Fibroblast of lung (primary cell): ENCODE data around the gene ZNF692. TPM values are rescaled to one million over a fixed set of nuclear protein-coding genes. Genes with fewer than 3 reads are reported as not detected.

Experiments used
- DNase-seq, 2 donors: peaks; one replicate each; pipeline versions ENCODE4 v3.0.0 to v3.0.0-alpha.2; 2010; ENCODE audit warnings: low read depth in 2 of 2
- H2AFZ ChIP-seq: 2 replicates; pipeline ENCODE4 v1.5.1; 2012; ENCODE audit warnings: low read length, control low read depth, inconsistent platforms
- H3K27ac ChIP-seq: 2 replicates; pipeline ENCODE4 v1.5.1; 2011; ENCODE audit warnings: low read length, control low read depth; ENCODE audit not compliant: insufficient read depth
- H3K27me3 ChIP-seq: 2 replicates; pipeline ENCODE4 v1.5.1; 2011; ENCODE audit warnings: mild to moderate bottlenecking, low read length; ENCODE audit not compliant: control insufficient read depth, insufficient read depth
- H3K36me3 ChIP-seq: 2 replicates; pipeline ENCODE4 v1.5.1; 2011; ENCODE audit warnings: low read length; ENCODE audit not compliant: control insufficient read depth, insufficient read depth
- H3K4me1 ChIP-seq: 2 replicates; pipeline ENCODE4 v1.5.1; 2011; ENCODE audit warnings: low read length; ENCODE audit not compliant: control insufficient read depth, insufficient read depth; ENCODE audit errors: extremely low read depth
- H3K4me2 ChIP-seq: 2 replicates; pipeline ENCODE4 v1.5.1; 2011; ENCODE audit warnings: low read length, control low read depth; ENCODE audit not compliant: insufficient read depth; ENCODE audit errors: extremely low read depth
- H3K4me3 ChIP-seq, 4 experiments: fragments of 200-600 bp in 1 of 4; sonication (generic) in 1 of 4; replicated peaks in 1 of 4; 2 replicates each; pipeline ENCODE4 v1.5.1; 2011 to 2016; ENCODE audit warnings: low read length in 4 of 4, low read depth in 3 of 4, mild to moderate bottlenecking in 3 of 4, control low read depth in 2 of 4, inconsistent platforms in 1 of 4, mixed read lengths in 1 of 4; ENCODE audit not compliant: insufficient read depth in 1 of 4; ENCODE audit errors: control extremely low read depth in 1 of 4
- H3K79me2 ChIP-seq: 2 replicates; pipeline ENCODE4 v1.5.1; 2012; ENCODE audit warnings: mild to moderate bottlenecking, low read length, inconsistent platforms; ENCODE audit not compliant: control insufficient read depth, insufficient read depth
- H3K9ac ChIP-seq: 2 replicates; pipeline ENCODE4 v1.5.1; 2011; ENCODE audit warnings: mild to moderate bottlenecking, low read length, control low read depth; ENCODE audit not compliant: insufficient read depth
- H3K9me3 ChIP-seq: 2 replicates; pipeline ENCODE4 v1.5.1; 2012; ENCODE audit warnings: low read depth, low read length; ENCODE audit not compliant: control insufficient read depth, insufficient read depth
- H4K20me1 ChIP-seq: 2 replicates; pipeline ENCODE4 v1.5.1; 2011; ENCODE audit warnings: low read length; ENCODE audit not compliant: control insufficient read depth, insufficient read depth; ENCODE audit errors: extremely low read depth
- CTCF ChIP-seq, 2 donors: IDR thresholded peaks in 1 of 2; conservative IDR thresholded peaks in 1 of 2; 1 replicate in 1 of 2; 2 replicates in 1 of 2; pipeline ENCODE4 v1.5.1; 2011 to 2012; ENCODE audit warnings: low read length in 2 of 2, control low read depth in 1 of 2, inconsistent platforms in 1 of 2, low read depth in 1 of 2, mild to moderate bottlenecking in 1 of 2
- EZH2 ChIP-seq: IDR thresholded peaks from 2 replicates; pipeline ENCODE4 v1.5.1; 2012; ENCODE audit warnings: low read length, control low read depth, mild to moderate bottlenecking; ENCODE audit errors: missing control alignments
- polyA plus RNA-seq, 2 donors: library from polyadenylated mRNA; depleted of rRNA in 1 of 2; stranded (reverse) in 1 of 2; unstranded in 1 of 2; fragments of >200 nt; gene quantifications; 2 replicates each; pipeline ENCODE4 v1.2.1, GENCODE V29; 2011 to 2012; ENCODE audit warnings: missing spikeins in 1 of 2
- total RNA-seq: library from RNA; depleted of rRNA; stranded (reverse); fragments of >200 nt; gene quantifications from 2 replicates; pipeline ENCODE4 v1.2.1, GENCODE V29; 2014

ZNF692 gene
- total and polyA plus RNA-seq, 2 donors (not counting 1 experiment from before 2014, with no cell fraction given), result 7.6 to 16.2 TPM

- Histone ChIP-seq H3K79me2 (no peaks in the 10 kb centered on the region), H3K4me3 (no peak overlapping the region), H4K20me1 (no peaks in the 10 kb centered on the region), H2AFZ (no peak overlapping the region), H3K27ac (no peak overlapping the region), H3K9me3 (no peaks in the 10 kb centered on the region), H3K4me2 (no peak overlapping the region), H3K27me3 (no peaks in the 10 kb centered on the region), H3K36me3 (peaks cover 28% of the 10 kb centered on the region), H3K9ac (no peak overlapping the region), H3K4me1 (no peaks in the 10 kb centered on the region)
- no peak for DNase-seq
- no peak for TF ChIP-seq EZH2
Observed at GRCh38 chr1:248850124-248850523, 8.8 kb downstream of the ZNF692 start.

- Histone ChIP-seq H3K27me3 (no peaks in the 10 kb centered on the region), H3K4me3 (no peak overlapping the region), H3K4me1 (no peaks in the 10 kb centered on the region), H3K9me3 (no peaks in the 10 kb centered on the region), H3K9ac (no peak overlapping the region), H2AFZ (no peak overlapping the region), H3K27ac (no peak overlapping the region), H4K20me1 (no peaks in the 10 kb centered on the region), H3K4me2 (no peak overlapping the region), H3K36me3 (peaks cover 25% of the 10 kb centered on the region), H3K79me2 (no peaks in the 10 kb centered on the region)
- no peak for TF ChIP-seq CTCF (conservative IDR thresholded peaks at IDR 0.05 in 1 of 2, IDR thresholded peaks at IDR 0.05 in 1 of 2; ENCODE audit: low read depth in 1 of 2, low read length in 2 of 2)
- no peak for TF ChIP-seq EZH2
- DNase-seq, result no peak
Observed at GRCh38 chr1:248849637-248850036, 9.2 kb downstream of the ZNF692 start.

- H3K9ac ChIP-seq, result no peak overlapping the region
- no peak for DNase-seq
- no peaks in the 10 kb centered on the region for H3K4me1 ChIP-seq
- H3K4me2 ChIP-seq, result no peak overlapping the region
- no peaks in the 10 kb centered on the region for H3K9me3 ChIP-seq
- no peaks in the 10 kb centered on the region for H4K20me1 ChIP-seq
- H3K4me3 ChIP-seq, result no peak overlapping the region
- peaks cover 24% of the 10 kb centered on the region for H3K36me3 ChIP-seq
- no peak overlapping the region for H3K27ac ChIP-seq
- H2AFZ ChIP-seq, result no peak overlapping the region
- no peak for TF ChIP-seq CTCF (conservative IDR thresholded peaks at IDR 0.05 in 1 of 2, IDR thresholded peaks at IDR 0.05 in 1 of 2; ENCODE audit: low read depth in 1 of 2, low read length in 2 of 2)
- no peak for TF ChIP-seq EZH2
- no peaks in the 10 kb centered on the region for H3K27me3 ChIP-seq
- peaks cover 4% of the 10 kb centered on the region for H3K79me2 ChIP-seq
Observed at GRCh38 chr1:248849152-248849551, 9.7 kb downstream of the ZNF692 start.
